ENCODE data around the gene CAPS2. TPM values are rescaled to one million over a fixed set of nuclear protein-coding genes. Genes with fewer than 3 reads are reported as not detected.

The CAPS2 gene
- 10 to 100 TPM; 18.8 to 33.0 (median 30.9) TPM for total RNA-seq

- 2 to 3% methylated on average over 32 to 37 of the region's 40 CpGs for WGBS, 2 donors
- Histone ChIP-seq H3K36me3 (no peaks in the 10 kb centered on the region), H3K27ac (peak within 1 kb of the TSS in 3 of 4 donors; percentile 31 to 62 (median 49)), H3K4me3 (peak within 1 kb of the TSS; percentile 38 to 67 (median 58)), H3K4me1 (peaks cover 0 to 24% (median 5%) of the 10 kb centered on the region in 4 donors), H3K27me3 (no peaks in the 10 kb centered on the region), H3K9me3 (no peaks in the 10 kb centered on the region)
- TF ChIP-seq CTCF (IDR thresholded peaks at IDR 0.05) (peak in 1 of 5 experiments; percentile 32), EP300 (IDR thresholded peaks at IDR 0.05) (peak in 1 of 2 donors; percentile 44), POLR2A (IDR thresholded peaks at IDR 0.05) (peak in 1 of 2 donors; percentile 30)
- DNase-seq (ENCODE audit: low spot score in 2 of 2) = peak; percentile 52 to 62
These were observed at the start of gene CAPS2 for GRCh38 chr12:75329918-75330826. CAPS2 (minus strand) TSS chr12:75330324; CDS start chr12:75326498, 3,826 bp downstream.

GRCh38 chr12:75378354-75378753, 48.2 kb upstream of the CAPS2 start:
- H3K27ac ChIP-seq = no peak overlapping the region
- no peak for DNase-seq (ENCODE audit: low spot score in 2 of 2)
- H3K4me1 ChIP-seq = peaks cover 0 to 5% (median 0%) of the 10 kb centered on the region in 4 donors
- no peak overlapping the region for H3K4me3 ChIP-seq
- no peaks in the 10 kb centered on the region for H3K36me3 ChIP-seq
- no peaks in the 10 kb centered on the region for H3K27me3 ChIP-seq
- WGBS, 2 donors = 85 to 87% methylated on average over 1 of the region's 1 CpG
- TF ChIP-seq CTCF (IDR thresholded peaks at IDR 0.05) (no peak), EP300 (IDR thresholded peaks at IDR 0.05) (no peak)
- no peaks in the 10 kb centered on the region for H3K9me3 ChIP-seq

GRCh38 chr12:75374971-75375370, 44.8 kb upstream of the CAPS2 start:
- H3K9me3 ChIP-seq = no peaks in the 10 kb centered on the region
- H3K4me3 ChIP-seq = no peak overlapping the region
- H3K27ac ChIP-seq = no peak overlapping the region
- no peak for TF ChIP-seq CTCF (IDR thresholded peaks at IDR 0.05)
- TF ChIP-seq EP300 (IDR thresholded peaks at IDR 0.05) = no peak
- TF ChIP-seq POLR2A (IDR thresholded peaks at IDR 0.05) = no peak
- 90 to 92% methylated on average over 2 of the region's 2 CpGs for WGBS, 2 donors
- no peaks in the 10 kb centered on the region for H3K36me3 ChIP-seq
- no peak for DNase-seq (ENCODE audit: low spot score in 2 of 2)
- H3K4me1 ChIP-seq = peaks cover 0 to 5% (median 0%) of the 10 kb centered on the region in 4 donors
- H3K27me3 ChIP-seq = no peaks in the 10 kb centered on the region

- Histone ChIP-seq H3K27me3 (no peaks in the 10 kb centered on the region), H3K4me1 (peaks cover 0 to 12% (median 2%) of the 10 kb centered on the region in 4 donors), H3K9me3 (no peaks in the 10 kb centered on the region), H3K4me3 (no peak overlapping the region), H3K27ac (no peak overlapping the region), H3K36me3 (no peaks in the 10 kb centered on the region)
- no peak for DNase-seq (ENCODE audit: low spot score in 2 of 2)
- TF ChIP-seq CTCF (IDR thresholded peaks at IDR 0.05) (no peak), POLR2A (IDR thresholded peaks at IDR 0.05) (no peak), EP300 (IDR thresholded peaks at IDR 0.05) (no peak)
- 63 to 89% methylated on average over 1 of the region's 1 CpG for WGBS, 2 donors
These were observed 36.5 kb upstream of the CAPS2 start for GRCh38 chr12:75366629-75367028.

- no peaks in the 10 kb centered on the region for H3K9me3 ChIP-seq
- H3K4me1 ChIP-seq = peaks cover 0 to 12% (median 2%) of the 10 kb centered on the region in 4 donors
- no peak for TF ChIP-seq CTCF (IDR thresholded peaks at IDR 0.05)
- TF ChIP-seq POLR2A (IDR thresholded peaks at IDR 0.05) = no peak
- no peak for TF ChIP-seq EP300 (IDR thresholded peaks at IDR 0.05)
- peaks cover 0 to 9% (median 0%) of the 10 kb centered on the region in 3 donors for H3K36me3 ChIP-seq
- DNase-seq (ENCODE audit: low spot score in 2 of 2) = no peak
- no peak overlapping the region for H3K27ac ChIP-seq
- H3K27me3 ChIP-seq = no peaks in the 10 kb centered on the region
- no peak overlapping the region for H3K4me3 ChIP-seq
These were observed 34.8 kb upstream of the CAPS2 start for GRCh38 chr12:75364919-75365318.
